Calu3 (cell line): ENCODE measurements around the gene MACROD2. TPM values are rescaled to one million over a fixed set of nuclear protein-coding genes. Genes with fewer than 3 reads are reported as not detected.

Source experiments
- BruUV-seq: library from RNA; stranded (reverse); fragments of 400-500 nt; replicated peaks from 2 replicates; lab custom pipeline; 2021; lab: Mats Ljungman, UMichigan
- CTCF ChIA-PET: fragments of 300-600 bp; sonication (Branson Sonifier 250); formaldehyde crosslinking; loops from one replicate; lab custom pipeline; 2022; ENCODE audit warnings: antibody characterized with exemption; lab: Charles Lee
- DNase-seq: peaks from one replicate; pipeline ENCODE4 v3.0.0; 2022
- H3K27ac Mint-ChIP-seq: one replicate; pipeline ENCODE4 v1.8.0; 2022; ENCODE audit warnings: mixed read lengths; ENCODE audit not compliant: unreplicated experiment
- H3K27me3 Mint-ChIP-seq: one replicate; pipeline ENCODE4 v1.8.0; 2022; ENCODE audit warnings: mixed read lengths; ENCODE audit not compliant: unreplicated experiment
- H3K36me3 Mint-ChIP-seq: one replicate; pipeline ENCODE4 v1.8.0; 2022; ENCODE audit warnings: mild to moderate bottlenecking, moderate library complexity, mixed read lengths; ENCODE audit not compliant: insufficient read depth, unreplicated experiment
- H3K4me1 Mint-ChIP-seq: one replicate; pipeline ENCODE4 v1.8.0; 2022; ENCODE audit warnings: mild to moderate bottlenecking, low read depth, mixed read lengths; ENCODE audit not compliant: unreplicated experiment
- H3K4me3 Mint-ChIP-seq: one replicate; pipeline ENCODE4 v1.8.0; 2022; ENCODE audit warnings: mild to moderate bottlenecking, low read depth, moderate library complexity, mixed read lengths; ENCODE audit not compliant: unreplicated experiment
- H3K9me3 Mint-ChIP-seq: one replicate; pipeline ENCODE4 v1.8.0; 2022; ENCODE audit warnings: low read depth, mixed read lengths; ENCODE audit not compliant: unreplicated experiment
- CTCF ChIP-seq: fragments of 200-600 bp; IDR thresholded peaks from one replicate; pipeline ENCODE4 v1.8.0; 2022; ENCODE audit warnings: antibody characterized with exemption; ENCODE audit not compliant: unreplicated experiment
- intact Hi-C: fragments of 100-400 bp; cut with micrococcal nuclease; formaldehyde crosslinking; loops from one replicate; pipeline ENCODE4 v1.10.0; 2022; ENCODE audit not compliant: unreplicated experiment
- total RNA-seq: library from RNA; stranded (reverse); gene quantifications from 2 replicates; pipeline ENCODE4 v1.2.3, GENCODE V29; 2022

The MACROD2 gene
- total RNA-seq, 1 experiment from 2014 or later: 29.4 TPM

GRCh38 chr20:14491436-14491835 lies 496.1 kb downstream of the MACROD2 start:
- no peak overlapping the region for H3K4me3 Mint-ChIP-seq
- no peak for DNase-seq
- BruUV-seq: no TSS peak
- CTCF ChIA-PET: no interaction called here
- intact Hi-C loops: loop anchor here (5.0 kb wide), 1 partner anchor 39 kb away; no protein-coding TSS in a partner anchor
- no peaks in the 10 kb centered on the region for H3K9me3 Mint-ChIP-seq
- no peaks in the 10 kb centered on the region for H3K27me3 Mint-ChIP-seq
- H3K36me3 Mint-ChIP-seq: no peaks in the 10 kb centered on the region
- no peak overlapping the region for H3K27ac Mint-ChIP-seq
- peaks cover 18% of the 10 kb centered on the region for H3K4me1 Mint-ChIP-seq
- no peak for TF ChIP-seq CTCF

- no peaks in the 10 kb centered on the region for H3K36me3 Mint-ChIP-seq
- TF ChIP-seq CTCF: no peak
These were observed 498.1 kb downstream of the MACROD2 start for GRCh38 chr20:14493408-14493807.

GRCh38 chr20:14494355-14494754 lies 499.0 kb downstream of the MACROD2 start:
- Mint-ChIP-seq H3K36me3 (no peaks in the 10 kb centered on the region), H3K4me3 (no peak overlapping the region), H3K4me1 (peaks cover 21% of the 10 kb centered on the region), H3K27ac (no peak overlapping the region), H3K9me3 (no peaks in the 10 kb centered on the region), H3K27me3 (no peaks in the 10 kb centered on the region)
- intact Hi-C loops: loop anchor here (5.0 kb wide), 1 partner anchor 42 kb away; no protein-coding TSS in a partner anchor
- DNase-seq: no peak
- CTCF ChIA-PET: no interaction called here
- TF ChIP-seq CTCF: no peak
- BruUV-seq: no TSS peak

More at GRCh38 chr20:14493408-14493807, 498.1 kb downstream of the MACROD2 start:
- no peaks in the 10 kb centered on the region for H3K9me3 Mint-ChIP-seq
- peaks cover 31% of the 10 kb centered on the region for H3K4me1 Mint-ChIP-seq
- no peak overlapping the region for H3K4me3 Mint-ChIP-seq
- intact Hi-C loops: loop anchor here (5.0 kb wide), 1 partner anchor 41 kb away; no protein-coding TSS in a partner anchor
- CTCF ChIA-PET: no interaction called here
- no peaks in the 10 kb centered on the region for H3K27me3 Mint-ChIP-seq
- no peak overlapping the region for H3K27ac Mint-ChIP-seq
- no TSS peak for BruUV-seq
- no peak for DNase-seq

GRCh38 chr20:14495066-14495465 lies 499.8 kb downstream of the MACROD2 start:
- CTCF ChIA-PET: no interaction called here
- Mint-ChIP-seq H3K4me1 (peaks cover 16% of the 10 kb centered on the region), H3K36me3 (no peaks in the 10 kb centered on the region), H3K9me3 (no peaks in the 10 kb centered on the region), H3K4me3 (no peak overlapping the region), H3K27me3 (no peaks in the 10 kb centered on the region), H3K27ac (no peak overlapping the region)
- no peak for TF ChIP-seq CTCF
- BruUV-seq: no TSS peak
- intact Hi-C loops: no loop called here
- DNase-seq: no peak
